LNCaP clone FGC (cell line): ENCODE results near the gene KSR2.

Source experiments
- DNase-seq: peaks from one replicate; pipeline ENCODE4 v3.0.0-alpha.2; 2011; ENCODE audit warnings: low read depth
- H3K4me3 ChIP-seq: 2 replicates; pipeline ENCODE4 v1.5.1; 2011; ENCODE audit warnings: mild to moderate bottlenecking, low read depth, low read length, control low read depth
- TF ChIP-seq, protein P1 (sequence below): IDR thresholded peaks from 2 replicates; pipeline ENCODE4 v1.5.1; 2012; ENCODE audit warnings: mild to moderate bottlenecking; ENCODE audit not compliant: control insufficient read depth, insufficient read depth; ENCODE audit errors: extremely low read depth

Gene KSR2

DNA sequence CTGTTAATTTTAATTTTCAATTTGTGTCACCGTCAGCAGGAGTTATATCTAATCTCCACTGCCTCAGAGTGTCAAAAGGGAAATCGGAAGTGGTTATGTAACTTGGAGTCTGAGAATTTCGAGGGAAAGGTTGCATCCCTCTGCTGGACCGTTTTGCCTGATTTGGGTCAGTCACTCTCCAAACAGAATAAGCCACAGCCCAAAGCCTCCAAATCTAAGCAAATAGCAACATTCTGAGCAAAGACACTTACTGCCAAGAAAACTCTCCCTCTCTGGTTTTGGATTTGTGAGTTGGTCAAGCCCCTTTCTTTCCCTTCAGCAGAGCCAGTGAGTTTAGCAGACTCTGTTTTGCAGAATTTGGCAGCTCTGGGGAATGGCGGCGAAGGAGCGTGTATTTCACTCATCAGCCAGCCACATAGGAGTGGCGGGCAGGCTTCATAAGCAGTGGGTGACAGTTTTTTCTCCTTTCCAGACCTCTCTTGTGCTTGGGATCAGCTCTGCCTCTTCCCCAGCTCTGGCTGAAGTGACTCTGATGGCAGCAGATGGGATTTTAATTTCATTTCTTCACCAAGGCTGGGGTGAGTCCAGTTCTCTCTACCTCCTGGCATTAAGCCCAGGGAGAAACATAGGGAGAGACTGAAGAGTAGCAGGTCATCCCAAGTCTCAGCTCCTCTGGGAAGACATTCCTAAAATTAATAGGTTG is 388.6 kb downstream of the KSR2 start:
- no peak overlapping the region for H3K4me3 ChIP-seq
- no peak for DNase-seq
- TF ChIP-seq, protein P1, sequence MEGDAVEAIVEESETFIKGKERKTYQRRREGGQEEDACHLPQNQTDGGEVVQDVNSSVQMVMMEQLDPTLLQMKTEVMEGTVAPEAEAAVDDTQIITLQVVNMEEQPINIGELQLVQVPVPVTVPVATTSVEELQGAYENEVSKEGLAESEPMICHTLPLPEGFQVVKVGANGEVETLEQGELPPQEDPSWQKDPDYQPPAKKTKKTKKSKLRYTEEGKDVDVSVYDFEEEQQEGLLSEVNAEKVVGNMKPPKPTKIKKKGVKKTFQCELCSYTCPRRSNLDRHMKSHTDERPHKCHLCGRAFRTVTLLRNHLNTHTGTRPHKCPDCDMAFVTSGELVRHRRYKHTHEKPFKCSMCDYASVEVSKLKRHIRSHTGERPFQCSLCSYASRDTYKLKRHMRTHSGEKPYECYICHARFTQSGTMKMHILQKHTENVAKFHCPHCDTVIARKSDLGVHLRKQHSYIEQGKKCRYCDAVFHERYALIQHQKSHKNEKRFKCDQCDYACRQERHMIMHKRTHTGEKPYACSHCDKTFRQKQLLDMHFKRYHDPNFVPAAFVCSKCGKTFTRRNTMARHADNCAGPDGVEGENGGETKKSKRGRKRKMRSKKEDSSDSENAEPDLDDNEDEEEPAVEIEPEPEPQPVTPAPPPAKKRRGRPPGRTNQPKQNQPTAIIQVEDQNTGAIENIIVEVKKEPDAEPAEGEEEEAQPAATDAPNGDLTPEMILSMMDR = no peak

DNA sequence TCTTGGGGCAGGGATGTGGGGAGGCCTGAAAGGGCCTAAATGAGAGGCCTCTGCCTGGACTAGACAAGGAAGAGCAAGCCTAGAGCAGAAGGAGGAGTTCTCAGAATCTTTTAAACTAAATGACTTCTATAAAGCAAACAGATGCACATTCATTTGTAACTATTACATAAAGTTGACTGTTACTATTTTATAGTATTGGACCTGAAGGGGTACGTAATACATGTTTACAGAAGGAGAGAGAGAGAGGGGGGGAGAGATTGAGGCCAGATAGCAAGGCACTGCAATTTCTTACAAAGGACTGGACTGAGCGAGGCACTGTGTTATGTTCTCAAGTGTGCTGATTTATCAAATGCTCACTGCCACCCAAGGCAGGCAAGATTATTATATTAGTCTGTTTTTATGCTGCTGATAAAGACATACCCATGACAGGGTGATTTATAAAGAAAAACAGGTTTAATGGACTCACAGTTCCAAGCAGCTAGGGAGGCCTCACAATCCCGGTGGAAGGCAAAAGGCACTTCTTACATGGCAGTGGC is 391.6 kb downstream of the KSR2 start:
- TF ChIP-seq, protein P1 = no peak
- no peak for DNase-seq
- H3K4me3 ChIP-seq = no peak overlapping the region

DNA sequence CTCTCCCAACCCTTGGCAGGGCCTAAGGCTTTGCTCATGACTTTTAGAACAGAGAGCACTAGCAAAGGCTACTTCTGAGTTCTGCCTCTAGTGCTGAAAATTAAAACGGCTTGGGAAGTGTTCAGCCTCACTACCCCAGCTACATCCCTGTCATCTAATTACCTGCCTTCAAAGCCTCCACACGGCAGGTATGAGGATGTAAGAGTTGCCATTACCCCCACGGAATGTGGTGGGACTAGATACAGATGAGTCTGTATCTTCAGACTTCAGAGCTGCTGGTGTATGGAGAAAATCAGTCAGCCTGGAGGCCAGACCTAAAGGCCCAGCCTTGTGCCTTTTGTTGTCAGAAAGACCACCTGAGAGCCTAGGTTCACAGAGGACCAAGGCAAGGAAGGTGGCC is 392.7 kb downstream of the KSR2 start:
- TF ChIP-seq, protein P1 = no peak
- H3K4me3 ChIP-seq = no peak overlapping the region
- no peak for DNase-seq

DNA sequence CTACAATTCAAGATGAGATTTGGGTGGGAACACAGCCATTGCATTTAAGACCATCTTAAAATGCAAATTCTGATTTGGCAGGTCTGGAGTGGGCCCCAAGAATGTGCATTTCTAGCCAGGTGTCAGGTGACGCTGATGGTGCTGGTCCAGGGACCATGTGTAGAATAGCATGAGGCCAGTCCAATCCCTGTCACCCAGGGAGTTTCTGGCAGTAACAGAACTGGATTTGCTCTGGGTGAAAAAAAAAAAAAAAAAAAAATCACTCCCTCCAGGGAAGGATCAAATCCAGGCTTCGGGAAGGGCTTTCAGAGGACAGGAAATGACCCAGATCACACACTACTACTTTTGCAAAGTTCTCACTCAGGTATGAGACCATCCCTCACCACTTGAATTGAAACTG is 394.1 kb downstream of the KSR2 start:
- no peak for DNase-seq
- TF ChIP-seq, protein P1 = no peak
- H3K4me3 ChIP-seq = no peak overlapping the region

DNA sequence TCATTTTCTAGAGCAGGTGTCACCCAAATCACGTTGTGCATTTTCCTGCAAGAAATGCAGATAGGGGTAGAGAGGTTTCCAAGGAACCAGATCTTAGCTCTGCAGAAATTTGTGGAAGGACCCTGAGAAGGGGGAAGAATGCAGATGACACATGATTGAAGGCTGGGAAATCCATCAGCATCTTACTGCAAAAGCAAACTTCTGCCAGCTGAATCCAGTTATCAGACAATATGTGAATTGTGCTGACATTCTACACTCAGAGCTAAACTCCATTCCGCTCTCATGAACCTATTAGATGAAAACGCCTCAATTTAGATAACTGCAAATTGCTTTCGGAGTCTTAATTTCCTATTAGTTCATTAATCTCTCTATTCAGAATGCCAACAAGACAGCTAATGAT is 396.0 kb downstream of the KSR2 start:
- H3K4me3 ChIP-seq = no peak overlapping the region
- no peak for DNase-seq
- TF ChIP-seq, protein P1 = no peak

DNA sequence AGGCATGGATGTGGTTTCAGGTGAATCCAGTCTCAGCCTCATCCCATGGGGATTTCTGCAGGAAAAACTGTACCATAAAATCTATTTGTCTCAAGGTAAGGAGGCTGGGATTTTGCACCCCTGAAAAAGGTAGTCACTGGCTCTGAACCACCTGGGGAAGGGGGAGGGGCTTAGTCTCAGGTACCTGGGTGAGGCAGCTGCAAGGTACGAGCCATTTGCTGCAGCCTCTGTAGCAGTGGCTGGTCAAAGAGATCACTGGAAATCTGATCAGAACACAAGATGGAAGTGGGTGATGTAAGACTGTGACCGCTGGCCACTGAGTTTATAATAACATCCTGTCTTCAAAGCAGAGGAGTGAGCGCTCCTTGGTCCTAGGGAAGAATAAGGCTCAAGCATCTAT is 397.5 kb downstream of the KSR2 start:
- TF ChIP-seq, protein P1 = no peak
- no peak for DNase-seq
- no peak overlapping the region for H3K4me3 ChIP-seq

DNA sequence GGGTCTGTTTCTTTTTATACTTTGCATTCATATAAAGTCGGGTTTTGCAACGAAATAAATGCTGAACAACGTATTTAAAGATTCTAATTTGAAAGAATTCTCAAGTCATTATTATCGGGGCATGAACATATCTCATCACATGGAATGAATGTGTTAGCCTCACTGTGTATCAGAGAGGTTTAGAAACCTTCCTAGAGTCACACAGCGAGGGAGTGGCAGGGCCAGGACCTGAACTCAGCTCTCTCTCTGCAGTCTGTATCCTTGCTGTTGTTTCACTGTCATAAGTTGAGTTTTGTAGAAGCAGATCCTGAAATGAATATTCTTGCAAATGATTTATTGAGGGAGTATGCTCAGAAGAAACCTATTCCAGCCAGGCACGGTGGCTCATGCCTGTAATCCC is 398.2 kb downstream of the KSR2 start:
- H3K4me3 ChIP-seq = no peak overlapping the region
- TF ChIP-seq, protein P1 = no peak
- DNase-seq = no peak
